NOMO-1 (cell line): Measurements from ENCODE around the gene TNFSF18.
A peak's percentile ranks its signal among the peaks of the same experiment; 100 is the strongest.

ENCODE experiments used
- DNase-seq, 2 experiments: peaks; one replicate each; lab custom pipeline; 2025; ENCODE audit not compliant: unreplicated experiment in 2 of 2; lab: John Stamatoyannopoulos, UW

The TNFSF18 gene

GRCh38 chr1:173042806-173043205, 7.9 kb downstream of the TNFSF18 start:
- DNase-seq = no peak

- DNase-seq = no peak
These were observed 11.1 kb downstream of the TNFSF18 start for GRCh38 chr1:173039626-173040025.

DNA sequence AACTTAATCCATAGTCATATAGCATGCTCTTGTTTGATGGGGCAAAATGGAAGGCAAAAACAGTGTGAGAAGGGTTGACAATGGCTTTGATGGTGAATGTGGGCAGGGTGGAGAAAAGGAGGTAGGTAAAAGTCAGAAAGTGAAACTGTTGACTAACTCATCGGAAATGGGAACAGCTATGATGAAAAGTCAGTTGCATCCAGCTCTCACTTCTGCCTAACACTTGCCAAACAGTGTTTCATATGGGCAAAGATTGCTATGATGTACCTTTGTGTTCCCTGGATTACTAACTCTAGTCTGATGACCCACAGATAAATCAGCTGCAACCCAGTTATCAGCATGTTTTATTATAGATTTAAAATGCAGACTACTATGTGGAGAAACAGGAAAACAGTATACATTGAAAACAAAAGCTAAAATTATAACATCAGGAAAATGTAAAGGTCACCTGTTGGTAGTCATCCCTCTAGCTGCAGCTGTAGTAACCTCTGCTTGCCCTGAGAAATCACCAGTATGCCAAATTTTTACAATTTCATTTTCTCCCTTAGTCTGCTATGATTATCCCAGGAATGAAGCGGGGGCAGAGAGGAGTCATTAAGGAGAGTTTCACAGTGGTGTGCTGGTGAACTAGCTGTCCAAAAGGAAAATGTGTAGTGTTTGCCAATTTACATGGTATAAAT, 11.7 kb downstream of the TNFSF18 start:
- peak; percentile 69 to 86 for DNase-seq

- DNase-seq = no peak
These were observed 26.2 kb downstream of the TNFSF18 start for GRCh38 chr1:173024543-173024942.

GRCh38 chr1:173023343-173023742, 27.4 kb downstream of the TNFSF18 start:
- no peak for DNase-seq

GRCh38 chr1:173020138-173020750, 30.5 kb downstream of the TNFSF18 start:
- peak; percentile 49 to 89 for DNase-seq

DNA sequence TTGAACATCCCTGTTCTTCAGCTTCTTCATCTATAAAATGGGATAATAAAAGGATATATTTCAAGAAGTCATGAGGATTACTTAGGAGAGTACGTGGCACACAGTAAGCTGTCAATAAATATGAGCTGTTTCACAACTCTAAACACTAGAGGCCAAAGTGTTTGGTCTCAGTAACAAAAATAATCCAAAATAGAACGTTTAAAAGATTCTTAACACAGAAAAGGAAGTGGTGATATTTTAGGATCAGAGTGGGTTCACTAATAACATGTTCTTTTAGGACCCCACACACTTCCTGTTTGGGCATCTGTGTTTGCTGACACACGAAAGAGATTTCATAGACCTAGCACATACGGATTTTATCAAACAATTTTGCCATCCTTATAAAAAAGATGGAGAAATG, 32.9 kb downstream of the TNFSF18 start:
- DNase-seq = peak; percentile 17 to 63

DNA sequence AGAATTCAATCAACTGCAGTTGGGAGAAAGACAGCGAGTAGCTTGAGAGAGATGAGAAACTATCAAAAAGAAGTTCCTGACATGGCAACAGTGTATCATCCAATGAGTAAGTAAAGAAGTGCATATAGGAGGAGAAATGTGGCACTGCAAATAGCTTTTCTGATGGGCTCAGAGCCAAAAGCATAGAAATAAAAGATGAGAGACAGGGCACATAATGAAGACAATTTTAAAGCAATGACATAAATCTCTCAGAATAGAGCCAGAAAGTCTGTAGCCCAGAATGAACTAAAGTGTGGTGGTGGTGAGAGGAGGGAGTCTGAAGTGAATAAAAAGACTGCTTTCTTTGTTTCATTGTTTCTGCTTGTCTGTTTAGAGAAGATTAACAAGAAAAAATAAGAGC, 34.3 kb downstream of the TNFSF18 start:
- DNase-seq = no peak

- DNase-seq = peak; percentile 40 to 85
These were observed 35.1 kb downstream of the TNFSF18 start for GRCh38 chr1:173015629-173016028.

DNA sequence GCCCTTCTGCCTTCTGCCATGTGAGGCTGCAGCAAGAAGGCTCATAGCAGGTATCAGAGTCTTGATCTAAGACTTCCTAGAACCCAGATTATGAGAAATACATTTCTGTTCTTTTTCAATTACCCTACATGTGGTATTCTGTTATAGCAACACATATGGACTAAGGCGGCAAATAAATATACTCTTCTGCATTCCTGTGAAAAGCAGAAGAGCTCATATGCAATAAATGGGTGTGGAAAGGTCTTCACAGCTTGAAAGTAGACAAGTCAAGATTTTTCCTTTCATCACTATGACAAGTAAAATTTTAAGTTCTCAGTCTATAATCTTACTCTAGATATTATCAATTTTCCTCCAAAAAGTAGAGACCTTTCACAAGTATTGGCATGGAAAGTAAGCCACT, 36.6 kb downstream of the TNFSF18 start:
- peak in 1 of 2 experiments; percentile 35 for DNase-seq

DNA sequence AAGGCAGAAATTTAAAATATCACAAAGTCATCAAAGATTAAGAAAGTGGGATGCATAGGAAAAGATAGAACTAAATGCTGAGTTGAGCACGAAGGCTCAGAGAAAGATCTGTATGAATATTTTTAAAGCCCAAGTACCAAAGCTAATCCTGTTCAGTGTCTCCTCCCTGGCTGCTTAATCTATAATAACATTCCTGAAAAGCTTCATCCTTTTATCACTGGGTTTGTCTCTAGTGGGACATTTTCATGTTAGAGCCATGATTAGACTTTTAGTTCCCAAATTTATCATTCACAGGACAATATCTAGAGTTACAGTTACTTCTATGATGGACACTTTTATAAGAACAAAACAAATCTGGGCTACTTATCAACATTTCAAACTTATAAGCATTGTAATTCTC, 38.6 kb downstream of the TNFSF18 start:
- DNase-seq = no peak

- peak in 1 of 2 experiments; percentile 59 for DNase-seq
These were observed 41.1 kb downstream of the TNFSF18 start for GRCh38 chr1:173009597-173009996.

DNA sequence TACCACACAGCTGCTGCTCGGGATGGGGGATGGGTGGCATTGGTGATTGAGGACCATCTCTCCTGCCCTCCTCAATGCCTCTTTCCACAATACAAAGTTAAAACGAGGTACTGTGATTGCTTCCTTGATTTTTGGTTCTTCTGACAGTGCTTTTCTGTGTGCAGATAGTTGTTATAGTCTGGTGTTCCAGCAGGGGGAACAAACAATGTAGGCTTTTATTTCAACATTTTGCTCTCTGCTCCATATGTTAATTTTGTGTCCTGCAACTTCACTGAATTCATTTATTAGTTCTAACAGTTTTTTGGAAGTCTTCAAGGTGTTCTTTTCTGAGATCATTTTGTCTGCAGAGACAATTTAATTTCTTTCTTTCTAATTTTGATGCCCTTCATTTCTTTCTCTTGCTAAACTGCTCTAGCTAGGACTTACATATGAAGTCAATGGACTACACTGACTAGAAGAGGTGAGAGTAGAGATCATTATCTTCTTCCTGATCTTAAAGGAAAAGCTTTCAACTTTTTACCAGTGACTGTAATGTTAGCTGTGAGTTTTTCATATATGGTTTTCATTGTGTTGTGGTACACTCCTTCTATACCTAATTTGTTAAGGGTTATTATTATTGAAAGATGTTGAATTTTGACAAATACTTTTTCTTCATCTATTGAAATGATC, 45.4 kb downstream of the TNFSF18 start:
- DNase-seq = no peak

- no peak for DNase-seq
These were observed 47.6 kb downstream of the TNFSF18 start for GRCh38 chr1:173002891-173003838.

DNA sequence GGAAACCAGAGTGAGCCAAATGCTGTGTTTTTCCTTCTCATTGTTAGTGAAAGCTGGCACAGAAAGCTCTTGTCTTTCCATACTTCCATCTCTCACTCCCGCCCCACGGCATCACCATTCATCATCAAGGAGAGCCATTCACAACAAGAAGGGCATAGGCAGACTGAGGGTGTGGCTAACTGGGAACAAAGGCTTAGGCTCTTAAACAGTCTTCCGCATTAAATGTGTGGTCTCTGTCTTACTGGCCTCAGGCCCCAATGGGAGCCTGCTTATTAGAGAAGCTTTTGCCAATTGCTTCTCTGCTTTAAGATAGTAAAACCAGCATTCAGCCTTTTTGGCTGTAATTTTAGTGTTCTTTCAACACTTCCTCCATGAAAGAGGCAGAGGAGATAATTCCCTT, 51.4 kb downstream of the TNFSF18 start:
- no peak for DNase-seq

DNA sequence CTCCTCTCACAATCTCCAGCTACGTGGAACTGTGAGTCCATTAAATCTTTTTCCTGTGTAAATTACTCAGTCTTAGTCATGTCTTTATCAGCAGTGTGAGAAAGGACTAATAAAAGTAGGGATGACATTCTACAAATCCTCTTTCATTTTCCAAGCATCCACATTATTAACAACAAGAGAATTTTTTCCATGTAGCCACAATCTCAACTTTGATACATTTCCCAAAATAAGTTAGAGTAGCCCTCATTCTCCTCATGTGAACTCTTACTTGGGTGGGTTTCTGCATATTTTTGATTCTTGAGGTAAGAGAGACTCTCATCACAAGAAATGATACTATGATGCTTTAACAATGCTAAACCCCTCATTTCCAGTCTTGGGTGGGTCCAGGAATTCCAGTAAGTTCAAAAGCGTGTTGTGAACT, 52.8 kb downstream of the TNFSF18 start:
- no peak for DNase-seq

DNA sequence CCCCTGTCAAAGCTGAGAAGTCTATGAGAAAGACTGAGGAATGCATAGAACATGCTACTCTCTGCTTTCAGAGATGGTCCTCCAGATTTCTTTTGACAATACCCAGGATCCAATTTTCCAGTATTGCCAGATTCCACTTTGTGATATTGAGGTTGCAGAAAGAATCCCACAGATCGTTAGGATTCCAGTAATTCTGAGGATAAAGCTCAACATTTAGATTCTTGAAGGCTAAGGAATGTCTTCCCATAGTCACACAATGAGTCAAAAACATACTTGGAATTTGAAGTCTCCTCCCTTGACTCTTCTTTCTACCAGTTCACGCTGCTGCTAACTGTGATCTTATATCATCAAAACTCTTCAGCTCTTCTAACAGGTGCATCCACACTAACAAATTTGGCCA, 57.1 kb downstream of the TNFSF18 start:
- no peak for DNase-seq

GRCh38 chr1:172991674-172992400, 58.9 kb downstream of the TNFSF18 start:
- DNase-seq = peak; percentile 7 to 58

DNA sequence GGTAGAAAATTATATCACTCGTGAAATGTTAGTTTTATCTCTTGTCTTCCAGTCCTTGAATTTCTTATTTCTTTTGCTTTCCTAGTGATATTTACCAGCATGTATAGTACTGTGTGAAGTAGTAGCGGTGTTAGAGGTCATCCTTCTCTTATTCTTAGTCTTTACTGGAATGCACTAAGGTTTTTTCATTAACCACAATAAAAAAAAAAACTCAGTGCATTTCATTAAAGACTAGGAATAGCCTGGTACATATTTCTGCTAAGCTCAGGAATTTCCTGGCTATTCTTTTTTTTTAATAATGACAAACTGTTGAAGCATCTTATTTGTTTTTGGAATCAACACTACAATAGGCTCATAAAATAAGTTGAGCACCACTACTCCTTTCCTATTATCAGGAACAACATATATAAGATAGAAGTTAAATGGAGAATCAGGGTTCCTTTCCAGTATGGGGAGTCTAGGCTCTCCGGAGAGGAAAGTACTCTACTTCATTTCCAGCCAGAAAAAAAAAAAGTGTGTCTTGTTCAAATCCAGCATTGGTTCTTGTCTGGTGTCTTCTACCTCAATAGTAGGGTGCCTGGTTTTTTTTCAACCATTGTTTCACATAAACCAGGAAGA, 60.0 kb downstream of the TNFSF18 start:
- no peak for DNase-seq
